Hepatocyte (in vitro differentiated cells): ENCODE results near the gene C2orf81. TPM values are rescaled to one million over a fixed set of nuclear protein-coding genes. Genes with fewer than 3 reads are reported as not detected.
A peak's percentile ranks its signal among the peaks of the same experiment; 100 is the strongest.
"Not testable (repeated sequence)": the region's sequence is repeated elsewhere in the genome, so short reads cannot be mapped to it uniquely, and the experiment has no call there.

Source experiments
- DNase-seq: peaks from one replicate; pipeline ENCODE4 v3.0.0-alpha.2; 2016; ENCODE audit warnings: low spot score
- H2AFZ ChIP-seq: fragments of 200-600 bp; sonication (generic); 2 replicates; pipeline ENCODE4 v1.6.0; 2016; ENCODE audit warnings: antibody characterized with exemption, mild to moderate bottlenecking
- H3K27ac ChIP-seq: fragments of 200-600 bp; sonication (generic); 2 replicates; pipeline ENCODE4 v1.5.1; 2016; ENCODE audit warnings: mild to moderate bottlenecking
- H3K27me3 ChIP-seq: fragments of 200-600 bp; sonication (generic); 2 replicates; pipeline ENCODE4 v1.6.1; 2016
- H3K36me3 ChIP-seq: fragments of 200-600 bp; sonication (generic); replicated peaks from 2 replicates; pipeline ENCODE4 v1.5.1; 2016; ENCODE audit warnings: low read depth; ENCODE audit not compliant: insufficient read depth
- H3K4me1 ChIP-seq: fragments of 200-600 bp; sonication (generic); 2 replicates; pipeline ENCODE4 v1.5.1; 2016; ENCODE audit warnings: mild to moderate bottlenecking, moderate library complexity; ENCODE audit not compliant: insufficient read depth
- H3K4me2 ChIP-seq: fragments of 200-600 bp; sonication (generic); 2 replicates; pipeline ENCODE4 v1.6.0; 2016
- H3K4me3 ChIP-seq: fragments of 200-600 bp; sonication (generic); 2 replicates; pipeline ENCODE4 v1.5.1; 2016; ENCODE audit warnings: mild to moderate bottlenecking
- H3K79me2 ChIP-seq: fragments of 200-600 bp; sonication (generic); 2 replicates; pipeline ENCODE4 v1.6.0; 2017; ENCODE audit warnings: mild to moderate bottlenecking
- H3K9me2 ChIP-seq: fragments of 200-600 bp; sonication (generic); replicated peaks from 2 replicates; pipeline ENCODE4 v1.6.0; 2017; ENCODE audit warnings: mild to moderate bottlenecking; ENCODE audit not compliant: insufficient read depth
- H3K9me3 ChIP-seq: fragments of 200-600 bp; sonication (generic); 2 replicates; pipeline ENCODE4 v1.5.1; 2016; ENCODE audit warnings: low read depth, mild to moderate bottlenecking
- H4K20me1 ChIP-seq: fragments of 200-600 bp; sonication (generic); 2 replicates; pipeline ENCODE4 v1.6.0; 2016; ENCODE audit warnings: mild to moderate bottlenecking; ENCODE audit not compliant: insufficient read depth, poor library complexity, severe bottlenecking
- EZH2 ChIP-seq: fragments of 200-600 bp; sonication (generic); IDR thresholded peaks from 2 replicates; pipeline ENCODE4 v1.6.1; 2016; ENCODE audit warnings: antibody characterized with exemption, mild to moderate bottlenecking, borderline replicate concordance
- EZH2phosphoT487 ChIP-seq: fragments of 200-600 bp; sonication (generic); IDR thresholded peaks from one replicate; pipeline ENCODE4 v1.6.1; 2018; ENCODE audit warnings: antibody characterized with exemption, mild to moderate bottlenecking, low read depth, moderate library complexity; ENCODE audit not compliant: unreplicated experiment, severe bottlenecking
- WGBS: methylation state at CpG from one replicate; pipeline ENCODE4 v1.1.6; 2016; ENCODE audit warnings: low lambda C conversion rate; ENCODE audit errors: missing lambda C conversion rate; 5-methylcytosine and 5-hydroxymethylcytosine counted together
- polyA plus RNA-seq: library from polyadenylated mRNA; unstranded; fragments of >200 nt; fragmentation: Nextera tagmentation; extraction: Ambion mirVana; gene quantifications from 2 replicates; pipeline ENCODE4 v1.2.1, GENCODE V29; 2016
- total RNA-seq: library from RNA; depleted of rRNA; stranded (reverse); fragments of >200 nt; gene quantifications from 2 replicates; pipeline ENCODE4 v1.2.3, GENCODE V29; 2014
- TF ChIP-seq, protein P1 (sequence below): fragments of 200-600 bp; sonication (generic); IDR thresholded peaks from 2 replicates; pipeline ENCODE4 v1.5.1; 2016; ENCODE audit warnings: antibody characterized with exemption, mild to moderate bottlenecking; ENCODE audit not compliant: poor library complexity

Gene C2orf81
- total RNA-seq (0.32 and 0.37 TPM in 2 replicates), polyA plus RNA-seq (0.76 and 4.2 TPM in 2 replicates)

DNA sequence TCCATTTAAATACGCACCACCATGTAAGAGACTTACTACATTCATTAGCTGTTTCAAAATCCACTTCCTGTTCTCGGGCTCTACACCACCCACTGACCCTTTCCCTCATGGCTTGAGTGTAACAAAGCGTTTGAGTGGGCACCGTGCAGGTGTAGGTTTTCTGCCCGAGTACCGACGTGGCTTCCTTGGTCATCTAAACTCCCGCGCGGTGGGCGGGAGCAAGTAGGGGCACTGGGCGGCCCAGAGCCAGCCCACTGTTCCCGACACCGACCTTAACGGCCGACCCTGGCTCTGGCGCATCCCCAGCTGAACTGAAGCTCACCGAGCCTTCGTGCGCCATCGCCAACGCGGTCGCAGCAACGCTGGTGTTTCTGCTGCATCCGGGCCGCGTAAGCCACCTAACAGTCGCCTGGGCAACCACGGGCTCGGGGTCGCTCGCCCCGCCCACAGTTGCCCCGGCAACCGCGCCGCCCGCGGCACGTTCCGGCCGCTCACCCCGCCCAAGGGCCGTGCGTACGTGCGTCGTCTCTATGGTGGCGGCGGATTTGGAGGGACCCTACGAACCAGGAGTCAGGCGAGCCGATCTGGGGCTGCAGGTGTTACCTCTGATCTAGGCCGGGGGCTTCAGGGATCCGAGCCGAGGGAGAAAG lies at the start of gene C2orf81, which contains the start of gene WDR54:
Gene C2orf81, minus strand, starts transcription at position 399 of the 650 bp plus-strand sequence. Its CDS starts 59 bp downstream, at position 340.
Gene WDR54, plus strand, starts transcription at position 510 of the 650 bp plus-strand sequence. CDS start 424 bp downstream, outside the sequence.
- H3K36me3 ChIP-seq, result no peaks in the 10 kb centered on the region
- no peak within 1 kb of the TSS for H3K27ac ChIP-seq
- H3K79me2 ChIP-seq, result no peaks in the 10 kb centered on the region
- peak within 1 kb of the TSS; percentile 94 for H3K4me2 ChIP-seq
- no peaks in the 10 kb centered on the region for H3K9me3 ChIP-seq
- peak within 1 kb of the TSS; percentile 86 for H3K4me3 ChIP-seq
- WGBS, result 1% methylated on average over 53 of the region's 57 CpGs
- H3K4me1 ChIP-seq, result peaks cover 4% of the 10 kb centered on the region
- H4K20me1 ChIP-seq, result no peaks in the 10 kb centered on the region
- no peaks in the 10 kb centered on the region for H3K9me2 ChIP-seq
- TF ChIP-seq EZH2phosphoT487 (no peak), EZH2 (no peak)
- TF ChIP-seq, protein P1, sequence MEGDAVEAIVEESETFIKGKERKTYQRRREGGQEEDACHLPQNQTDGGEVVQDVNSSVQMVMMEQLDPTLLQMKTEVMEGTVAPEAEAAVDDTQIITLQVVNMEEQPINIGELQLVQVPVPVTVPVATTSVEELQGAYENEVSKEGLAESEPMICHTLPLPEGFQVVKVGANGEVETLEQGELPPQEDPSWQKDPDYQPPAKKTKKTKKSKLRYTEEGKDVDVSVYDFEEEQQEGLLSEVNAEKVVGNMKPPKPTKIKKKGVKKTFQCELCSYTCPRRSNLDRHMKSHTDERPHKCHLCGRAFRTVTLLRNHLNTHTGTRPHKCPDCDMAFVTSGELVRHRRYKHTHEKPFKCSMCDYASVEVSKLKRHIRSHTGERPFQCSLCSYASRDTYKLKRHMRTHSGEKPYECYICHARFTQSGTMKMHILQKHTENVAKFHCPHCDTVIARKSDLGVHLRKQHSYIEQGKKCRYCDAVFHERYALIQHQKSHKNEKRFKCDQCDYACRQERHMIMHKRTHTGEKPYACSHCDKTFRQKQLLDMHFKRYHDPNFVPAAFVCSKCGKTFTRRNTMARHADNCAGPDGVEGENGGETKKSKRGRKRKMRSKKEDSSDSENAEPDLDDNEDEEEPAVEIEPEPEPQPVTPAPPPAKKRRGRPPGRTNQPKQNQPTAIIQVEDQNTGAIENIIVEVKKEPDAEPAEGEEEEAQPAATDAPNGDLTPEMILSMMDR, result no peak
- peak within 1 kb of the TSS; percentile 88 for H2AFZ ChIP-seq
- DNase-seq, result peak; percentile 85
- no peaks in the 10 kb centered on the region for H3K27me3 ChIP-seq

DNA sequence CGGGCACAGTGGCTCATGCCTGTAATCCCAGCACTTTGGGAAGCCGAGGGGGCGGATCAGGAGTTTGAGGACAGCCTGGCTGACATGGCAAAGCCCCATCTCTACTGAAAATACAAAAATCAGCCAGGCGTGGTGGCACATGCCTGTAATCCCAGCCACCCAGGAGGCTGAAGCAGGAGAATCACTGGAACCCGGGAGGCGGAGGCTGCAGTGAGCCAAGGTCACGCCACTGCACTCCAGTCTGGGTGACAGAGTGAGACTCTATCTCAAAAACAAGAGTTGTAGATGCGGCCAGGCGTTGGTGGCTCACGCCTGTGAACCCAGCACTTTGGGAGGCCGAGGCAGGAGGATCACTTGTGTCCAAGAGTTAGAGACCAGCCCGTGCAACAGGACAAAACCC lies 49.3 kb upstream of the C2orf81 start:
- H3K4me1 ChIP-seq, result peaks cover 19% of the 10 kb centered on the region
- not testable (repeated sequence) for H3K36me3 ChIP-seq, H3K27ac ChIP-seq, H3K4me3 ChIP-seq, H4K20me1 ChIP-seq, H3K9me3 ChIP-seq, H3K9me2 ChIP-seq, DNase-seq, H3K27me3 ChIP-seq, H2AFZ ChIP-seq
- peak overlapping the region; percentile 90 for H3K4me2 ChIP-seq
- 97% methylated on average over 12 of the region's 12 CpGs for WGBS
- H3K79me2 ChIP-seq, result peaks cover 24% of the 10 kb centered on the region

DNA sequence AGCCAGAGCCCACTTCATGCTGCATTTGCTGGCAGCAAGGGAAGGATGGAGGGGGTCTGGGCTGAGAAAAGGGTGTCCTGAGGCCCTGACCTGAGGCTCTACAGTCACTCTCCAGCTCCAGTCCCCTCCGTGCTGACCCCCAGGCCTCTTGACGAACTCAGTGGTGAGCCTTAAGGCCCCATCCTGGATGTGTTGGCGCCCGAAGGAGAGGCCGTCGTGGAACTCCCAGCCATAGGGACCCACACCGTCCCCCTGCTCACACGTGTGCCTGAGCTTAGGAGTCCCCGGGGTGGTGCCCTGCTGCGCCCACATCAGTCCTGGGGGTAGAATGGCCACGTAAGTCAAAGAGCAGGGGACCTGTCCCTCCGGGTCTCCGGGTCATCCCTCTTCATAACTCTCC lies 43.0 kb upstream of the C2orf81 start:
- Histone ChIP-seq H3K4me3 (peak overlapping the region; percentile 93), H4K20me1 (no peaks in the 10 kb centered on the region), H3K27me3 (no peaks in the 10 kb centered on the region), H3K4me2 (peak overlapping the region; percentile 96), H3K27ac (peak overlapping the region; percentile 97), H2AFZ (peak overlapping the region; percentile 95), H3K9me3 (no peaks in the 10 kb centered on the region), H3K4me1 (peaks cover 7% of the 10 kb centered on the region), H3K36me3 (no peaks in the 10 kb centered on the region), H3K9me2 (no peaks in the 10 kb centered on the region), H3K79me2 (peaks cover 38% of the 10 kb centered on the region)
- no peak for TF ChIP-seq EZH2
- TF ChIP-seq EZH2phosphoT487, result no peak
- TF ChIP-seq, protein P1, result no peak
- no peak for DNase-seq
- WGBS, result 5% methylated on average over 13 of the region's 13 CpGs

DNA sequence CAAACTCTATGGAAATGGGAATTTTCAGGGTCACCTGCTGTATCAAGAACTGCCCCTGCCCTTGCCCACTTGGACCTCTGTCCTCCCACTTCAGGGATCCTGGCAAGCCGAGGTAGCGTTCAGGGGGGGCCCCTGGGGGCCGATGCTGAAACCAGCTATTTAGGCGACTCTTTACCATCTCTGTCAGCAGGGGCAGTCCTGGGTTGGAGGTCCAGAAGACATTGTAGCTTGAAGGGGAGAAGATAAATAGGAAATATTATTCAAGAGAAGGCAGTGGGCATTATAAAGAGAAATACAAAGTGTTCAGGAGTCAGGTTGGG lies 41.3 kb upstream of the C2orf81 start:
- Histone ChIP-seq H3K9me2 (no peaks in the 10 kb centered on the region), H3K27me3 (no peaks in the 10 kb centered on the region), H3K4me1 (peaks cover 7% of the 10 kb centered on the region), H3K79me2 (peaks cover 46% of the 10 kb centered on the region), H3K9me3 (no peaks in the 10 kb centered on the region), H3K4me2 (no peak overlapping the region), H2AFZ (no peak overlapping the region), H3K27ac (no peak overlapping the region), H3K36me3 (no peaks in the 10 kb centered on the region), H4K20me1 (no peaks in the 10 kb centered on the region), H3K4me3 (no peak overlapping the region)
- TF ChIP-seq EZH2 (no peak), EZH2phosphoT487 (no peak)
- TF ChIP-seq, protein P1, result no peak
- DNase-seq, result no peak
- 93% methylated on average over 4 of the region's 4 CpGs for WGBS
